Liver (tissue), 9 donors: ENCODE data around the gene CDIPT. TPM values are rescaled to one million over a fixed set of nuclear protein-coding genes. Genes with fewer than 3 reads are reported as not detected.

Source experiments
- DNase-seq: peaks from one replicate; pipeline ENCODE4 v3.0.0-alpha.2; 2017; ENCODE audit warnings: low spot score
- H3K27ac ChIP-seq, 2 donors: one replicate each; pipeline ENCODE4 v1.7.0; 2013; ENCODE audit warnings: inconsistent platforms in 2 of 2, low read length in 2 of 2, control low read depth in 1 of 2, low read depth in 1 of 2, mild to moderate bottlenecking in 1 of 2
- H3K27me3 ChIP-seq, 4 donors: one replicate each; pipeline versions ENCODE4 v1.6.1 to v1.7.0; 2013; ENCODE audit warnings: low read length in 3 of 4, inconsistent platforms in 1 of 4, mild to moderate bottlenecking in 1 of 4, moderate library complexity in 1 of 4; ENCODE audit not compliant: control insufficient read depth in 4 of 4, insufficient read depth in 4 of 4
- H3K36me3 ChIP-seq, 4 donors: one replicate each; pipeline versions ENCODE4 v1.6.1 to v1.7.0; 2013; ENCODE audit warnings: low read length in 3 of 4, mild to moderate bottlenecking in 3 of 4, low read depth in 1 of 4, moderate library complexity in 1 of 4; ENCODE audit not compliant: control insufficient read depth in 4 of 4, insufficient read depth in 3 of 4
- H3K4me1 ChIP-seq, 4 donors: one replicate each; pipeline versions ENCODE4 v1.6.1 to v1.7.0; 2013; ENCODE audit warnings: low read length in 3 of 4, mild to moderate bottlenecking in 3 of 4, moderate library complexity in 1 of 4; ENCODE audit not compliant: control insufficient read depth in 4 of 4, insufficient read depth in 4 of 4
- H3K4me3 ChIP-seq, 3 donors: one replicate each; pipeline versions ENCODE4 v1.6.1 to v1.7.0; 2013; ENCODE audit warnings: low read length in 3 of 3, control low read depth in 1 of 3, low read depth in 1 of 3, mild to moderate bottlenecking in 1 of 3
- H3K9ac ChIP-seq, 2 donors: one replicate each; pipeline ENCODE4 v1.7.0; 2013; ENCODE audit warnings: low read length in 2 of 2, mild to moderate bottlenecking in 2 of 2, moderate library complexity in 2 of 2, control low read depth in 1 of 2, low read depth in 1 of 2
- H3K9me3 ChIP-seq, 4 donors: one replicate each; pipeline versions ENCODE4 v1.6.1 to v1.7.0; 2013; ENCODE audit warnings: low read length in 3 of 4; ENCODE audit not compliant: control insufficient read depth in 4 of 4
- EGR1 ChIP-seq, 2 donors: IDR thresholded peaks; 2 replicates each; pipeline ENCODE4 v1.6.1; 2016 to 2018; ENCODE audit warnings: antibody characterized with exemption in 2 of 2, low read depth in 2 of 2
- FOXA1 ChIP-seq: IDR thresholded peaks from 2 replicates; pipeline ENCODE4 v1.6.1; 2016; ENCODE audit warnings: antibody characterized with exemption
- FOXA2 ChIP-seq: IDR thresholded peaks from 2 replicates; pipeline ENCODE4 v1.6.1; 2016; ENCODE audit warnings: antibody characterized with exemption
- GABPA ChIP-seq, 2 donors: IDR thresholded peaks in 1 of 2; conservative IDR thresholded peaks in 1 of 2; 2 replicates each; pipeline ENCODE4 v1.6.1; 2016; ENCODE audit warnings: antibody characterized with exemption in 2 of 2, mild to moderate bottlenecking in 1 of 2, moderate library complexity in 1 of 2
- HNF4A ChIP-seq, 2 donors: conservative IDR thresholded peaks; 2 replicates each; pipeline ENCODE4 v1.6.1; 2016; ENCODE audit warnings: antibody characterized with exemption in 2 of 2, mild to moderate bottlenecking in 2 of 2
- HNF4G ChIP-seq: IDR thresholded peaks from 2 replicates; pipeline ENCODE4 v1.6.1; 2016; ENCODE audit warnings: antibody characterized with exemption
- JUND ChIP-seq, 2 donors: IDR thresholded peaks; 2 replicates each; pipeline ENCODE4 v1.6.1; 2016; ENCODE audit warnings: antibody characterized with exemption in 2 of 2
- NR2F2 ChIP-seq: IDR thresholded peaks from 2 replicates; pipeline ENCODE4 v1.6.1; 2016; ENCODE audit warnings: antibody characterized with exemption
- RAD21 ChIP-seq, 2 donors: IDR thresholded peaks; 2 replicates each; pipeline ENCODE4 v1.6.1; 2016; ENCODE audit warnings: antibody characterized with exemption in 2 of 2, mild to moderate bottlenecking in 2 of 2
- REST ChIP-seq: IDR thresholded peaks from 2 replicates; pipeline ENCODE4 v1.6.1; 2016; ENCODE audit warnings: antibody characterized with exemption, mild to moderate bottlenecking
- RXRA ChIP-seq, 2 donors: IDR thresholded peaks; 2 replicates each; pipeline ENCODE4 v1.6.1; 2017 to 2018; ENCODE audit warnings: antibody characterized with exemption in 2 of 2, mild to moderate bottlenecking in 1 of 2
- SP1 ChIP-seq: IDR thresholded peaks from 2 replicates; pipeline ENCODE4 v1.6.1; 2018; ENCODE audit warnings: antibody characterized with exemption, mild to moderate bottlenecking
- TAF1 ChIP-seq: conservative IDR thresholded peaks from 2 replicates; pipeline ENCODE4 v1.6.1; 2016; ENCODE audit warnings: antibody characterized with exemption, mild to moderate bottlenecking
- YY1 ChIP-seq: IDR thresholded peaks from 2 replicates; pipeline ENCODE4 v1.6.1; 2016; ENCODE audit warnings: antibody characterized with exemption, mild to moderate bottlenecking
- WGBS: extraction: QIAGEN DNeasy Blood & Tissue Kit; methylation state at CpG from one replicate; pipeline ENCODE4 v1.1.7; 2013; 5-methylcytosine and 5-hydroxymethylcytosine counted together
- polyA plus RNA-seq, 2 donors: library from polyadenylated mRNA; stranded (reverse) in 1 of 2; unstranded in 1 of 2; fragments of 200-250 nt in 1 of 2; fragments of >200 nt in 1 of 2; fragmentation: Nextera tagmentation in 1 of 2; extraction: Ambion mirVana in 1 of 2; gene quantifications; one replicate each; pipeline versions ENCODE4 v1.2.1 to v1.2.3, GENCODE V29; 2013 to 2015
- total RNA-seq, 2 donors: library from RNA; depleted of rRNA; stranded (reverse); fragments of >200 nt; gene quantifications; one replicate each; pipeline ENCODE4 v1.2.3, GENCODE V29; 2014
- TF ChIP-seq, protein P1 (sequence below): fragments of 150-350 bp; IDR thresholded peaks from 2 replicates; pipeline ENCODE4 v1.5.1; 2017; ENCODE audit warnings: improper control_type of control experiment, low read depth, low read length; ENCODE audit not compliant: missing input control
- TF ChIP-seq, protein P2 (sequence below): IDR thresholded peaks from 2 replicates; pipeline ENCODE4 v1.6.1; 2016; ENCODE audit warnings: antibody characterized with exemption
- TF ChIP-seq, protein P3 (sequence below): IDR thresholded peaks from 2 replicates; pipeline ENCODE4 v1.6.1; 2016; ENCODE audit warnings: antibody characterized with exemption
- TF ChIP-seq, protein P4 (sequence below): IDR thresholded peaks from 2 replicates; pipeline ENCODE4 v1.6.1; 2016; ENCODE audit warnings: antibody characterized with exemption
- donor health status: healthy.
- donor health status: healthy.
- donor health status: healthy.
- donor health status: healthy.
- donor health status: healthy.

CDIPT gene
- total and polyA plus RNA-seq, 4 donors, result 31.4 to 102 (median 38.4) TPM

DNA sequence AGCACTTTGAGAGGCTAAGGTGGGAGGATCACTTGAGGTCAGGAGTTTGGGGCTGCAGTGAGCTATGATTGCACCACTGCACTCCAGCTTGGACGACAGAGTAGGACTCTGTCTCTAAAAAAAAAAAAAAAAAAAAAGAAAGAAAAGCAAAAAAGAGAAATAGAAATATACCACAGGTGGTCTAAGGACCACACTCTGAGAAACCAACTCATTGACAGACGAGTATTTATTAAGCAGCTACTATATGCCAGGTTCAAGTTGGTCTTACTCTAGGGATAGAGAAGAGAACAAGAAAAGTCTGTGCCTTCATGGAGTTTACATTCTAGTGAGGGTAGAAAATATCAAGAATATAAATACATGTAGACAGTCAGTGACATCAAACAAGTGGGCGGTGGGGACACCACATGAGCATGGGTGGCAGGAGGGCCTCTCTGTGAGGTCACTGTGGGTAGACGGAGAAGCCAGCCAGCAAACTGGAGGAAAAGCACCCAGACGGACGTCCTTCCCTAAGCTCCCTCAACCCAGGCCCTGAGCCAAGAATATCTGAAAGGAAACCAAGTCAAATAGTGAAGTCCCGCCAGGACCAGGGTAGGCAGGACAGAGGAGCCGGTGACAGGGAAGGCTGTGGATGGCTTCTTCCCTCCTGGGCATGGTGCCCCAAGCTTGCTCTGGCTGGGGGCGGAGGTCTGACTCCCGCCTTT is 4.7 kb downstream of the CDIPT start:
- 40% methylated on average over 10 of the region's 10 CpGs for WGBS

More for the DNA sequence above, 4.7 kb downstream of the CDIPT start:
- H3K27ac ChIP-seq, result no peak overlapping the region
- H3K9ac ChIP-seq, result no peak overlapping the region
- no peaks in the 10 kb centered on the region for H3K27me3 ChIP-seq
- no peak overlapping the region for H3K4me3 ChIP-seq
- TF ChIP-seq YY1, result no peak
- TF ChIP-seq RAD21 (IDR thresholded peaks at IDR 0.05), result no peak
- TF ChIP-seq HNF4G, result no peak
- TF ChIP-seq SP1, result no peak
- TF ChIP-seq HNF4A (conservative IDR thresholded peaks at IDR 0.05), result no peak
- TF ChIP-seq FOXA2, result no peak
- no peak for TF ChIP-seq RXRA (IDR thresholded peaks at IDR 0.05)
- TF ChIP-seq, protein P1, sequence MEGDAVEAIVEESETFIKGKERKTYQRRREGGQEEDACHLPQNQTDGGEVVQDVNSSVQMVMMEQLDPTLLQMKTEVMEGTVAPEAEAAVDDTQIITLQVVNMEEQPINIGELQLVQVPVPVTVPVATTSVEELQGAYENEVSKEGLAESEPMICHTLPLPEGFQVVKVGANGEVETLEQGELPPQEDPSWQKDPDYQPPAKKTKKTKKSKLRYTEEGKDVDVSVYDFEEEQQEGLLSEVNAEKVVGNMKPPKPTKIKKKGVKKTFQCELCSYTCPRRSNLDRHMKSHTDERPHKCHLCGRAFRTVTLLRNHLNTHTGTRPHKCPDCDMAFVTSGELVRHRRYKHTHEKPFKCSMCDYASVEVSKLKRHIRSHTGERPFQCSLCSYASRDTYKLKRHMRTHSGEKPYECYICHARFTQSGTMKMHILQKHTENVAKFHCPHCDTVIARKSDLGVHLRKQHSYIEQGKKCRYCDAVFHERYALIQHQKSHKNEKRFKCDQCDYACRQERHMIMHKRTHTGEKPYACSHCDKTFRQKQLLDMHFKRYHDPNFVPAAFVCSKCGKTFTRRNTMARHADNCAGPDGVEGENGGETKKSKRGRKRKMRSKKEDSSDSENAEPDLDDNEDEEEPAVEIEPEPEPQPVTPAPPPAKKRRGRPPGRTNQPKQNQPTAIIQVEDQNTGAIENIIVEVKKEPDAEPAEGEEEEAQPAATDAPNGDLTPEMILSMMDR, result no peak
- TF ChIP-seq, protein P2, sequence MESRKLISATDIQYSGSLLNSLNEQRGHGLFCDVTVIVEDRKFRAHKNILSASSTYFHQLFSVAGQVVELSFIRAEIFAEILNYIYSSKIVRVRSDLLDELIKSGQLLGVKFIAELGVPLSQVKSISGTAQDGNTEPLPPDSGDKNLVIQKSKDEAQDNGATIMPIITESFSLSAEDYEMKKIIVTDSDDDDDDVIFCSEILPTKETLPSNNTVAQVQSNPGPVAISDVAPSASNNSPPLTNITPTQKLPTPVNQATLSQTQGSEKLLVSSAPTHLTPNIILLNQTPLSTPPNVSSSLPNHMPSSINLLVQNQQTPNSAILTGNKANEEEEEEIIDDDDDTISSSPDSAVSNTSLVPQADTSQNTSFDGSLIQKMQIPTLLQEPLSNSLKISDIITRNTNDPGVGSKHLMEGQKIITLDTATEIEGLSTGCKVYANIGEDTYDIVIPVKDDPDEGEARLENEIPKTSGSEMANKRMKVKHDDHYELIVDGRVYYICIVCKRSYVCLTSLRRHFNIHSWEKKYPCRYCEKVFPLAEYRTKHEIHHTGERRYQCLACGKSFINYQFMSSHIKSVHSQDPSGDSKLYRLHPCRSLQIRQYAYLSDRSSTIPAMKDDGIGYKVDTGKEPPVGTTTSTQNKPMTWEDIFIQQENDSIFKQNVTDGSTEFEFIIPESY, result no peak
- TF ChIP-seq REST, result no peak
- TF ChIP-seq, protein P3, sequence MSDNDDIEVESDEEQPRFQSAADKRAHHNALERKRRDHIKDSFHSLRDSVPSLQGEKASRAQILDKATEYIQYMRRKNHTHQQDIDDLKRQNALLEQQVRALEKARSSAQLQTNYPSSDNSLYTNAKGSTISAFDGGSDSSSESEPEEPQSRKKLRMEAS, result no peak
- TF ChIP-seq FOXA1, result no peak
- TF ChIP-seq NR2F2, result no peak
- TF ChIP-seq EGR1 (IDR thresholded peaks at IDR 0.05; ENCODE audit: low read depth in 2 of 2), result no peak
- TF ChIP-seq, protein P4, sequence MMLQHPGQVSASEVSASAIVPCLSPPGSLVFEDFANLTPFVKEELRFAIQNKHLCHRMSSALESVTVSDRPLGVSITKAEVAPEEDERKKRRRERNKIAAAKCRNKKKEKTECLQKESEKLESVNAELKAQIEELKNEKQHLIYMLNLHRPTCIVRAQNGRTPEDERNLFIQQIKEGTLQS, result no peak
- TF ChIP-seq GABPA (IDR thresholded peaks at IDR 0.05 in 1 of 2, conservative IDR thresholded peaks at IDR 0.05 in 1 of 2), result no peak
- TF ChIP-seq JUND (IDR thresholded peaks at IDR 0.05), result no peak
- TF ChIP-seq TAF1, result no peak
- peaks cover 0 to 19% (median 8%) of the 10 kb centered on the region in 4 donors for H3K36me3 ChIP-seq
- no peak for DNase-seq
- H3K4me1 ChIP-seq, result peaks cover 7 to 36% (median 22%) of the 10 kb centered on the region in 4 donors
- no peaks in the 10 kb centered on the region for H3K9me3 ChIP-seq
